ENCODE data around the gene MUC2. TPM values are rescaled to one million over a fixed set of nuclear protein-coding genes. Genes with fewer than 3 reads are reported as not detected.

Gene MUC2
- total RNA-seq, 2 donors from 2014 or later: not detected

- no peak for TF ChIP-seq CTCF (IDR thresholded peaks at IDR 0.05)
- Histone ChIP-seq H3K4me3 (no peak overlapping the region), H3K4me1 (no peaks in the 10 kb centered on the region), H3K36me3 (no peaks in the 10 kb centered on the region), H3K9me3 (no peaks in the 10 kb centered on the region), H3K27me3 (no peaks in the 10 kb centered on the region), H3K27ac (no peak overlapping the region)
- no peak for DNase-seq (ENCODE audit: low spot score)
Observed at GRCh38 chr11:1084561-1085439, 10.1 kb downstream of the MUC2 start.

- Histone ChIP-seq H3K27ac (no peak overlapping the region), H3K36me3 (no peaks in the 10 kb centered on the region), H3K4me3 (no peak overlapping the region), H3K27me3 (no peaks in the 10 kb centered on the region), H3K4me1 (no peaks in the 10 kb centered on the region), H3K9me3 (no peaks in the 10 kb centered on the region)
- no peak for TF ChIP-seq CTCF (IDR thresholded peaks at IDR 0.05)
- no peak for DNase-seq (ENCODE audit: low spot score)
Observed at GRCh38 chr11:1085440-1086170, 10.9 kb downstream of the MUC2 start.

- no peak for TF ChIP-seq CTCF (IDR thresholded peaks at IDR 0.05)
- H3K36me3 ChIP-seq: no peaks in the 10 kb centered on the region
- no peaks in the 10 kb centered on the region for H3K27me3 ChIP-seq
- no peak overlapping the region for H3K4me3 ChIP-seq
- H3K27ac ChIP-seq: no peak overlapping the region
- no peaks in the 10 kb centered on the region for H3K9me3 ChIP-seq
- no peak for DNase-seq (ENCODE audit: low spot score)
- no peaks in the 10 kb centered on the region for H3K4me1 ChIP-seq
Observed at GRCh38 chr11:1086171-1087102, 11.8 kb downstream of the MUC2 start.

GRCh38 chr11:1087279-1087960, 12.7 kb downstream of the MUC2 start:
- no peaks in the 10 kb centered on the region for H3K4me1 ChIP-seq
- DNase-seq (ENCODE audit: low spot score): no peak
- no peak for TF ChIP-seq CTCF (IDR thresholded peaks at IDR 0.05)
- no peaks in the 10 kb centered on the region for H3K27me3 ChIP-seq
- H3K36me3 ChIP-seq: no peaks in the 10 kb centered on the region
- no peak overlapping the region for H3K4me3 ChIP-seq
- H3K9me3 ChIP-seq: no peaks in the 10 kb centered on the region
- no peak overlapping the region for H3K27ac ChIP-seq
